ENCODE measurements around the gene IQSEC3.
"Not testable (repeated sequence)": the region's sequence is repeated elsewhere in the genome, so short reads cannot be mapped to it uniquely, and the experiment has no call there.

Gene IQSEC3

DNA sequence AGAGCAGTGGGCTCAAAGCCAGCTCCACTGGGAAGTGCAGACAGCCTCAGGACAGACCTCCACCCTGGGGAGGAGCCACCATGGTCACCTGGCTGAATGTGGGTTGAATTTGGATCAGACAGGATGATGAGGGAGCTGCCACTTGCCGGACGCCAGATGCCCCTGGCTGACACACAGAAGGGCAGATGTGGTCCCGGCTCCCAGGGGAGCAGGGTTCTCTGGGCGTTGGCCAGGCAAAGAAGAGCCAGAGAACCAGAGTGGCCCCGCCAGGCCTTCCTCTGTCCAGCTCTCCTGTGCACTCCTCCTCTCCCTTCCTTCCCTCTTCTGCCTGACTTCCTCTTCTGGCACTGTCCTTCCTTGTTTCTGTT lies 20.6 kb upstream of the IQSEC3 start:
- DNase-seq (ENCODE audit: low spot score in 2 of 2); H3K9me3 Mint-ChIP-seq; H3K36me3 Mint-ChIP-seq; H3K27ac Mint-ChIP-seq; H3K4me3 Mint-ChIP-seq; H3K4me1 Mint-ChIP-seq: not testable (repeated sequence)
- ATAC-seq = peak; percentile 21

DNA sequence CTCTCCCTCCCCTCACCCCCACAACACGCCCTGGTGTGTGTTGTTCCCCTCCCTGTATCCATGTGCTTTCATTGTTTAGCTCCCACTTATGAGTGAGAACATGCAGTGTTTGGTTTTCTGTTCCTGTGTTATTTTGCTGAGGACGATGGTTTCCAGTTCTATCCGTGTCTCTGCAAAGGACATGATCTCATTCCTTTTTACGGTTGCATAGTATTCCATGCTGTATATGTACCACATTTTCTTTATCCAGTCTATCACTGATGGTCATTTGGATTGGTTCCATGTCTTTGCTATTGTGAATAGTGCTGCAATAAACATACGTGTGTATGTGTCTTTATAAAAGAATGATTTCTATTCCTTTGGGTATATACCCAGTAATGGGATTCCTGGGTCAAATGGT lies 20.0 kb upstream of the IQSEC3 start:
- not testable (repeated sequence) for H3K27ac Mint-ChIP-seq; H3K36me3 Mint-ChIP-seq; ATAC-seq; DNase-seq (ENCODE audit: low spot score in 2 of 2); H3K4me1 Mint-ChIP-seq; H3K4me3 Mint-ChIP-seq; H3K9me3 Mint-ChIP-seq

DNA sequence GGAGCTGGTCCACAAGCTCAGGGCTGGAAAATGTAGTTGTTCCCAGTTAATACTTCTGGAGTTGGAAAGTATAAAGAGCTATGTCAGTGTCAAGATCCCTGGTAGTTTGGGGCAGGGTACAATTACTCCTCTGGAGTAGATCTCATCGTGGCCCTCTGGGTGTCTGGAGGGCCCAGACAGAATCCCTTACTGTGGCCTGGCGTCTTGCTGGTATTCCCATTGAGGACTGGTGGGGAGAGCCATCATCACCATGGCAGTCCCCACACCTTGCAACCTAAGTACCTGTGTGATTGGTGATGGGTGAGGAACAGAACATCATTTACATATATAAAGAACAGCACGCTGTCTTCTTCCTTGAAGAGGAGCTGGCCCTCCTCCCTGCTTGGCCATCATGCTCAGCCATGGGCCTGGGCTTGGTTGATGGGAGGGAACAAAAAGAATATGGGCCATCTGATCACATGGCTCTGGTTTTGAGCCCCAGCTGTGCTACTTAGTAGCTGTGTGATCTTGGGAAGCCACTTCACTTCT lies 18.8 kb upstream of the IQSEC3 start:
- not testable (repeated sequence) for H3K9me3 Mint-ChIP-seq; H3K27ac Mint-ChIP-seq; H3K36me3 Mint-ChIP-seq; H3K4me1 Mint-ChIP-seq; DNase-seq (ENCODE audit: low spot score in 2 of 2); H3K4me3 Mint-ChIP-seq
- ATAC-seq = peak; percentile 11

DNA sequence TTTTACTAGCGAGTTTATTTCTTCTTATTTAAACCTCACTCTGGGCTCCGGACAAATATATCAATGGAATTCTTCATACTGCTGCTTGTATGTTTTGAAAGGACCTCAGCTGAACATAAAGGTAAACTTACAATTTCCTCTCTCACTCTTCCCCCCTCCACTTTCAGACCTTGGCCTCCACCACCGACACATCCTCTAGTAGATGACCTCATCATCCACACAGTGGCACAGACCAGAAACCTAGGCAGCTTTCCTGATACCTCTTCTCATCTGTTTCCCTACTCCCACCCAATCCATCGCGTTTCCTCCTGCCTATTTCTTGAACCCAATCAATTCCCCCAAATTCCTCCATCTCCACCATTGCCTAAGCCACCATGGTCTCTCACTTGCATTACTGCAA lies 17.4 kb upstream of the IQSEC3 start:
- not testable (repeated sequence) for H3K27ac Mint-ChIP-seq; DNase-seq (ENCODE audit: low spot score in 2 of 2); H3K36me3 Mint-ChIP-seq; H3K4me3 Mint-ChIP-seq; ATAC-seq; H3K4me1 Mint-ChIP-seq; H3K9me3 Mint-ChIP-seq

DNA sequence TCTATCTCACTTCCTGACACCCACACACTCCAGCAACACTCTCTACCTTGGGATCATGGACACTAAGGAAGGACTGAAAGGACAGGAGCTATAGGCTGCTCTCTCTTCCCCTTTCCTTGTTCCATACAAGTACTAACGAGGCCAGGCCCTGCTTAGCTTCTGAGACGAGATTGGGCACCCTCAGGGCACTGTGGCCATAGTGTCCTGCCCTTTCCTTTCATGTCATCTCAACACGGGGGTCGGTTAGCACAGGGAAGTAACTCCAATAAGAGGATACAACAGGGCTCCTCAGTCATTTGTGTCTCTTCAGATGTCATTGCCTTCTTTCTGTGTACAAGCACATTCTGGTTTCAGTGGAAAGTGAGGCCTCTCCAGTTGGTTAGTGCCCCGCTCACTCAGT lies 15.5 kb upstream of the IQSEC3 start:
- not testable (repeated sequence) for H3K4me3 Mint-ChIP-seq; H3K36me3 Mint-ChIP-seq; H3K27ac Mint-ChIP-seq; H3K4me1 Mint-ChIP-seq; H3K9me3 Mint-ChIP-seq; DNase-seq (ENCODE audit: low spot score in 2 of 2); ATAC-seq

DNA sequence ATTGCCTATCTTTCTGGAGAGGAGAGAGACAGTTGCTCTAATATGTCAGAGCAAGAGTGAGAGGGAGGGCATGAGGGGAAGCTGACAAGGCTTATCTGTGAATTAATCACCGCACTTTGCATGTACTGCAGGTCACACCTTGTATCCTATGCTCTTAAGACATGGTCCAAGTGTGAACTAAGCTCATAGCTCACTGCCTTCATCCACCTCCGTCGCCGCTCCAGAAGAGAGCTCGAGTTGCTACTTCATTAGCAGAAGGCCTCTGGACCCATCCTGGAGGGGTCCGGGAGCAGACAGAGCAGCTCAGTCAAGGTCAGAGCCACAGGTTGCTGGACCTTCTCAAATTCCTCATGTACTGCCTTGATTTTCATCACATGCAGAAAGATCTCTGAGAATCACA lies 14.6 kb upstream of the IQSEC3 start:
- not testable (repeated sequence) for DNase-seq (ENCODE audit: low spot score in 2 of 2); H3K36me3 Mint-ChIP-seq; H3K27ac Mint-ChIP-seq; ATAC-seq; H3K4me1 Mint-ChIP-seq; H3K9me3 Mint-ChIP-seq; H3K4me3 Mint-ChIP-seq

DNA sequence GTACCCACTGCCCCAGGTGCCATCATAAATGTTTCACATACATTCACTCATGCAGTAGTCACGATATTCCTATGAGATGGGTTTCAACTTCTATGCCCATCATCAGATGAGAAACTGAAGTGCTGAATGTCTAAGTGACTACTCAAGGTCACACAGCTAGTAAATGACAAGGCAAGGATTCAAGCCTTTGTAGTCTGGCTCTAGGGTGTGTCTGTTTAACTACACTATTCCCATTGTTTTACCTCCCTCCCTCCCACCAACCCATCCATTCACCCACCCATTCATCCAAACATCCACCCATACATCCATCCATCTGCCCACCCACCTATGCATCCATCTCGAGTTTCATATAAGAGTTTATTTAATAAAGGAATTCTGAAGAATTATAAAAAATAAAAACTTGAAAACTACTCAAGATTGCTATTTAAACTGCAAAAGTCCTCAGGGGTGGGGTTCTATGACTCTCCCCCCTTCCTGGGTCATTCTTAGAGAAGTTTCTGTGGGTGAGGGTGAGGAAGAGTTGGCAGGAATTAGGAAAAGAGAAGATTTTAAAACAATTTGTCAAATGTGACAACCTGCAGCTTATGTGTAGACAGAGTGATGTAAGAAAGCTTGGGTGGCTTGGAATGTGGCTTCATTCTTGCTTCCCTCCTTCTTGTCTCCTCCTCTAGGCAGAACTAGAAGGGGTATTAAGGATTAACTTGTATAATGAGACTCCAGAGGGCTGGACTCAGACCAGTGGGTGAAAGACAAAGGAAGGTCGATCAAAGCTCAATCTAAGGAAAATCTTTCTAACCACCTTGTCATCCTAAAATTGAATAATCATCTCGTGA lies 13.4 kb upstream of the IQSEC3 start:
- ATAC-seq = not testable (repeated sequence)

DNA sequence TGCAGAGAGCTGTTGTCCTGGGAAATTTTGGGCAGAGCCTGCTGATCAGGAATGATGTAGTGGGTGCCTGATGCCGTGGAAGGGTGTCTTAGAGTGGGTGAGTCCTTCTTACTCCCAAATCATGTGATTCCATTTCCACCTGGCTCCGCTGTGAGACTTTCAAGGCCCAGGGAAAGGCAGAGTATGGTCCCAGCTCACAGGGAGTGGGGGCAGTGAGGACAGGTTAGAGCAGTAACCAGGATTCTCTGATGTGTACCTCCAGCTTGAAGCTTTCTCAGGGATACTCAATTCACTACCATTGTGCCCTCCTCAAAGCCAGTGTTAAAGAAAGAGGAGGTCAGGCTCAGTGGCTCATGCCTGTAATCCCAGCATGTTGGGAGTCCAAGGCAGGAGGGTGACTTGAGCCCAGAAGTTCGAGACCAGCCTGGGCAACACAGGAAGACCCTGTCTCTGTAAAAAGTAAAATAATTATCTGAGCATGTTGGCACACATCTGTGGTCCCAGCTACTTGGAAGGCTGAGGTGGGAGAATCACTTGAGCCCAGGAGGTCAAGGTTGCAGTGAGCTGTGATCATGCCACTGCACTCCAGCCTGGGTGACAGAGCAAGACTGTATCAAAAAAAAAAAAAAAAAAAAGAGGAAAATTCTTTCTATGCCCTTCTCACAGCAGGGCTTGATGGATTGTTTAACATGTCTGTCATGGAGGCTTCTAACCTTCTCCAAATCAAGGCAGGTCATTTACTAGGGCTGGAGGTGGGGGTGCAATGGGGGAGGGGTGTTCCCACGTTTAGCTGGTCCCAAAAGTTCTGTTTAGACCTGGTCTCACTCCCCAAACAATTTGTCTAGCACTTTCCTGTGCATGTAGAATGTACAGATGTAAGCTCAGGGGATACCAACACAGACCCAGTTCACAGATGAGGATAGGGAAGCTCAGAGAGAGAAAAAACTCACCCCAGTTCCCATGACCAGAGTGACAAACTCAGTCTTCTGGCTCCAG lies 12.5 kb upstream of the IQSEC3 start:
- ATAC-seq = no peak
- H3K4me1 Mint-ChIP-seq = no peaks in the 10 kb centered on the region
- H3K36me3 Mint-ChIP-seq = no peaks in the 10 kb centered on the region
- peaks cover 3% of the 10 kb centered on the region for H3K9me3 Mint-ChIP-seq
- no peak overlapping the region for H3K4me3 Mint-ChIP-seq
- no peak overlapping the region for H3K27ac Mint-ChIP-seq
- DNase-seq (ENCODE audit: low spot score in 2 of 2) = no peak

More for the DNA sequence above, 13.4 kb upstream of the IQSEC3 start:
- not testable (repeated sequence) for H3K36me3 Mint-ChIP-seq; H3K9me3 Mint-ChIP-seq; H3K4me3 Mint-ChIP-seq; H3K27ac Mint-ChIP-seq; H3K4me1 Mint-ChIP-seq; DNase-seq (ENCODE audit: low spot score in 2 of 2)

DNA sequence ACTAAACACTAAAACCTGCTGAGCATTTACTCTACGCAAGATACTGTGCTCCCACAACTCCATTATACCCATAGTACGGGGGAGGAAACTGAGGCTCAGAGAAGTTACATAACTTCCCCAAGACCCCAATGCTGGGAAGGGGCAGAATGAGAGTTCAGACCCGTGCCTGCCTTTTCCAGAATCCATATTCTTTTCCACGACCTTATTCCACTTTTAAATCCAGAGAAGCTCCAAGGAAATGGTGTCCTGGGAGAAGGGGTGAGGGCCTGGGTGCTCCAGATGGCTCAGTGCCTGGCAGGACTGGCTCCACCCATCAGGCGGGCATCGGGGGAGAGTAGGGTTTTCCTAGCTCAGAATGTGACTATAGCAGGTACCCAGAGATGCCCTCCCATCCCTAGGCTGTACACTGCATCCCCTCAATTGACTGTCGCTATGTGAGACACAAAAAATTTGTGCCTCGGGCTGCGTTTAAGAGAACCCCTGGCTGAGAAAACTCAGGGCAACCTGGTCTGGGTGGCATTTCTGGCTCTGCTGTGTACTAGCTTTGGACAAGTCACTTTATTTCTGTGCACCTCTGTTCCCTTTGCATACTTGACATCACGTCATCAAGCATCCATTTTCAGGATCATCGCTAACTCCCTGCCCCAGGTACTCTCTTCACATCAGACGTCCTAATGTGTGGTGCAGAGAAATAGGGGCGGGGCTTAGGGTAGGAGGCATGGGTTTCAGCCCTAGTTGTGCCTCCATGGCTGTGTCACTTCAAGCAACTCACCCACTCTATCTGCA lies 11.6 kb upstream of the IQSEC3 start:
- no peaks in the 10 kb centered on the region for H3K36me3 Mint-ChIP-seq
- peaks cover 3% of the 10 kb centered on the region for H3K9me3 Mint-ChIP-seq
- no peak for DNase-seq (ENCODE audit: low spot score in 2 of 2)
- no peaks in the 10 kb centered on the region for H3K4me1 Mint-ChIP-seq
- no peak overlapping the region for H3K4me3 Mint-ChIP-seq
- peak; percentile 40 for ATAC-seq
- no peak overlapping the region for H3K27ac Mint-ChIP-seq

DNA sequence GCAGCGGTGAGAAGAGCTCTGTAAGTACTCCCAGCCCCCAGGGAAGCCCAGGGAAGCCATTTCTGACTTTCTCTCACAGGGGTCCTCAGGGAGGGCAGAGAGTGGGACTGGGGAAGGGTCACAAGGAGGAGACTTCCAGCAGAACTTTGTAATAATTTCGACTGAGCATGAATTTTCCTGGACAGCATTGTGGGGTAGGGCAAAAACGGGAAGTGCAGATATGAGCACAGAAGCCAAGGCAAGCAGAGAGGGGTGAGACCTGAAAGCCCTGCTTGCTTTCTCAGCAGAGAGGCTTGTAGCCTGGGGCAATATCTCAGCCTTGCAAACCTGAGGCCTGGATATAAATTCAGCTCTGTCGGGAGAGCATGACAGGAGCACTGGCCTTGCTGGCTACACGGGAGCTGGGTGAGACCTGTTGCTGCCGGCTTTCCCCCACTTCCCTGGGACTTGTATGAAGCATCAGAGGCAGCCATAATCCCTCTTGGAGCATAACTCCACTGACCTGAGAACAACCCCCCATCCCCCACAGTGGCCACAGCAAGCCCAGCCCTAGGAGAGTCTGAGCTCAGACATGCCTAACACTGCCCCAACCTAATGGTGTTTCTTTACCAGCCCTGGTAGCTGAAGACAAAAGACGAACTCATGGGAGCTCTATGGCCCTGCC lies 9.8 kb upstream of the IQSEC3 start:
- H3K36me3 Mint-ChIP-seq = no peaks in the 10 kb centered on the region
- DNase-seq (ENCODE audit: low spot score in 2 of 2) = no peak
- H3K9me3 Mint-ChIP-seq = peaks cover 3% of the 10 kb centered on the region
- H3K27ac Mint-ChIP-seq = no peak overlapping the region
- no peak for ATAC-seq
- H3K4me3 Mint-ChIP-seq = no peak overlapping the region
- no peaks in the 10 kb centered on the region for H3K4me1 Mint-ChIP-seq

DNA sequence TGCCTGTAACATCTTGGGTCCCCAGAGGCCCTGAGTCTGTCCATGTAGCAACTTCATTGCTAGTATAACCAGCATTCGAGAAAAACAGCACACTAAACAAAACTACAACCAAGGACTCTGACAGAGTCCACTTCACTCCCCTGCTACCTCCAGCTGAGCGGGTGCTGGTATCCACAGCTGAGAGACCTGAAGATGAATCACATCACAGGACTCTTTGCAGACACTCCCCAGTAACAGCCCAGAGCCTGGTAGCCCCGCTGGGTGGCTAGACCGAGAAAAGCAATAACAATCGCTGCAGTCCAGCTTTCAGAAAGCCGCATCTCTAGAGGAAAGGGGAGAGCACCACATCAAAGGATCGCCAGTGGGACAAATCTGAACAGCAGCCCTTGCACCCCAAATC lies 9.0 kb upstream of the IQSEC3 start:
- ATAC-seq = no peak

DNA sequence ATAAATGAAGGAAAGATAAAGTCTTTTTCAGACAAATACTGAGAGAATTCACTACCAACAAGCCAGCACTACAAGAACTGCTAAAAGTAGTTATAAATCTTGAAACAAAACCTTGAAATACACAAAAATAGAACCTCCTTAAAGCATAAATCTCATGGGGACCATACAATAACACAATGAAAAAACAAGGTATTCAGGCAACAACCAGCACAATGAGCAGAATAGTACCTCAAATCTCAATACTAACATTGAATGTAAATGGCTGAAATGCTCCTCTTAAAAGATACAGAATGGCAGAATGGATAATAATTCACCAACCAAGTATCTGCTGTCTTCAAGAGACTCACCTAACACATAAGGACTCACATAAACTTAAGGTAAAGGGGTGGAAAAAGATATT lies 7.7 kb upstream of the IQSEC3 start:
- Mint-ChIP-seq H3K27ac (no peak overlapping the region), H3K9me3 (peaks cover 3% of the 10 kb centered on the region), H3K36me3 (no peaks in the 10 kb centered on the region), H3K4me3 (no peak overlapping the region), H3K4me1 (no peaks in the 10 kb centered on the region)
- DNase-seq (ENCODE audit: low spot score in 2 of 2) (no peak), ATAC-seq (no peak)

More for the DNA sequence above, 9.0 kb upstream of the IQSEC3 start:
- Mint-ChIP-seq H3K4me3 (no peak overlapping the region), H3K36me3 (no peaks in the 10 kb centered on the region), H3K9me3 (peaks cover 3% of the 10 kb centered on the region), H3K27ac (no peak overlapping the region), H3K4me1 (no peaks in the 10 kb centered on the region)
- no peak for DNase-seq (ENCODE audit: low spot score in 2 of 2)

DNA sequence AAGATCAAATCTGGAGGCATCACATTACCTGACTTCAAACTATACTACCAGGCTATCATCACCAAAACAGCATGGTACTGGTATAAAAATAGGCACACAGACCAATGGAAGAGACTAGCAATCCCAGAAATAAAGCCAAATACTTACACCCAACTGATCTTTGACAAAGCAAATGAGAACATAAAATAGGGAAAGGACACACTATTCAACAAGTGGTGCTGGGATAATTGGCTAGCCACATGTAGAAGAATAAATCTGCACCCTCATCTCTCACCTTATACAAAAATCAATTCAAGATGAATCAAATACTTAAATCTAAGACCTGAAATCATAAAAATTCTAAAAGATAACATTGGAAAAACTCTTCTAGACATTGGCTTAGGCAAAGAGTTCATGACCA lies 4.7 kb upstream of the IQSEC3 start:
- not testable (repeated sequence) for H3K9me3 Mint-ChIP-seq; H3K4me1 Mint-ChIP-seq; H3K4me3 Mint-ChIP-seq; DNase-seq (ENCODE audit: low spot score in 2 of 2); H3K27ac Mint-ChIP-seq; H3K36me3 Mint-ChIP-seq; ATAC-seq

DNA sequence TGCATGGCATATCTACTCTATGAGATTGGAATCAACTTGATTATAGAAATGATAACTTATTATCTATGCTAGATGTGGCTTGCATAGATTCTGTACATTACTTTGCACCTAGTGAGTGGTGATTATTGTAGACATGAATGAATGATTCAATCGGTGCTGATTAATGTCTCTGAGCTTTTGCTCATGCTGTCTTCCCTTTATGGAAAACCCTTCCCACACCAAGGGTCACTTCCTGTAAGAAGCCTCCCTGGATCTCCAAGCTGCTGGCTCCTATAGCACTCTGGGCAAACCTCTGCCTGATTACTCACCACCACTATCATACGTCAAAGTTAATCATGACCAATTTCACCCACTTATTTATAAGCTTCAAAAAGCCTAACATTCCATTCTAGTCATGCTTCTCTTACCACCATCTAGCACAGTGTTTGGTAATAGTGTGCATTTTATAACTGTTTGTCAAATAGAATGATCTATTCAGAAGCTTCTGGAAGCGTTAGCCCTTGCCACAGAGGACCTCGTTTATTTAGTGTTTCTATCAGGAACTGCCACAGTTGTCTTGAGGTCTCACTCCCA lies 990 bp upstream of the IQSEC3 start:
- not testable (repeated sequence) for H3K4me3 Mint-ChIP-seq; DNase-seq (ENCODE audit: low spot score in 2 of 2); H3K9me3 Mint-ChIP-seq; ATAC-seq; H3K27ac Mint-ChIP-seq; H3K36me3 Mint-ChIP-seq; H3K4me1 Mint-ChIP-seq

Data from stimulated activated effector memory CD8-positive, alpha-beta T cell treated with anti-CD3 and anti-CD28 coated beads, Interleukin-12 subunit alpha, Interleukin-12 subunit beta, amount 100 ng/mL, for 72 hours (primary cell).